NCI-H446 treated with DMSO at 0.1 percent for 48 hours (cell line): ENCODE results near the gene USF2.
"Not testable (repeated sequence)": the region's sequence is repeated elsewhere in the genome, so short reads cannot be mapped to it uniquely, and the experiment has no call there.

ENCODE experiments used
- DNase-seq: peaks from one replicate; lab custom pipeline; 2025; lab: John Stamatoyannopoulos, UW

The USF2 gene

DNA sequence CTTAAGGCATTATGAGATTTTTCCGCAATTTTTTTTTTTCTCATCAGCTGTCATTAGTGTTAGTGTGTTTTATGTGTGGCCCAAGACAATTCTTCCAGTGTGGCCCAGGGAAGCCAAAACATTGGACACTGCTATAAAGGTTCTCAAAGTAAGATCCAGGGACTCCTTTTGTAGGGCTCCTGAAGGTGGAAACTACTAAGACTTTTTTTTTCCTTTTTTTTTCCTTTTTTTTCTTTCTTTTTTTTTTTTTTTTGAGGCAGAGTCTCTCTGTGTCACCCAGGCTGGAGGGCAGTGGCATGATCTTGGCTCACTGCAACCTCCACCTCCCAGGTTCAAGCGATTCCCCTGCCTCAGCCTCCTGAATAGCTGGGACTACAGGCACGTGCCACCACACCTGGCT lies 16.7 kb downstream of the USF2 start:
- DNase-seq = not testable (repeated sequence)

GRCh38 chr19:35286101-35286500 lies 17.3 kb downstream of the USF2 start:
- DNase-seq = not testable (repeated sequence)

DNA sequence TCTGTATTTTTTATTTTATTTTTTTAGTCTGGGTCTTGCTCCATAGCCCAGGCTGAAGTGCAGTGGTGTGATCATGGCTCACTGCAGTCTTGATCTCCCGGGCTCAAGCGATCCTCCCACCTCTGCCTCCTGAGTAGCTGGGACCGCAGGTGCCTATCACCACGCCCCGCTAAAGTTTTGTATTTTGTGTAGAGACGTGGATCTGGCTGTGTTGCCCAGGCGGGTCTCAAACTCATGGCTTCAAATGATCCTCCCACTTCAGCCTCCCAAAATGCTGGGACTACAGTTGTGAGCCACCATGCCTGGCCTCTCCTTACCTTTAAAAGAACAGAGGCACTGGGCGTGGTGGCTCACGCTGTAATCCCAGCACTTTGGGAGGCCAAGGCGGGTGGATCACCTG lies 19.0 kb downstream of the USF2 start:
- DNase-seq = no peak

GRCh38 chr19:35288331-35288730 lies 19.6 kb downstream of the USF2 start:
- no peak for DNase-seq

GRCh38 chr19:35288906-35289305 lies 20.1 kb downstream of the USF2 start:
- no peak for DNase-seq

DNA sequence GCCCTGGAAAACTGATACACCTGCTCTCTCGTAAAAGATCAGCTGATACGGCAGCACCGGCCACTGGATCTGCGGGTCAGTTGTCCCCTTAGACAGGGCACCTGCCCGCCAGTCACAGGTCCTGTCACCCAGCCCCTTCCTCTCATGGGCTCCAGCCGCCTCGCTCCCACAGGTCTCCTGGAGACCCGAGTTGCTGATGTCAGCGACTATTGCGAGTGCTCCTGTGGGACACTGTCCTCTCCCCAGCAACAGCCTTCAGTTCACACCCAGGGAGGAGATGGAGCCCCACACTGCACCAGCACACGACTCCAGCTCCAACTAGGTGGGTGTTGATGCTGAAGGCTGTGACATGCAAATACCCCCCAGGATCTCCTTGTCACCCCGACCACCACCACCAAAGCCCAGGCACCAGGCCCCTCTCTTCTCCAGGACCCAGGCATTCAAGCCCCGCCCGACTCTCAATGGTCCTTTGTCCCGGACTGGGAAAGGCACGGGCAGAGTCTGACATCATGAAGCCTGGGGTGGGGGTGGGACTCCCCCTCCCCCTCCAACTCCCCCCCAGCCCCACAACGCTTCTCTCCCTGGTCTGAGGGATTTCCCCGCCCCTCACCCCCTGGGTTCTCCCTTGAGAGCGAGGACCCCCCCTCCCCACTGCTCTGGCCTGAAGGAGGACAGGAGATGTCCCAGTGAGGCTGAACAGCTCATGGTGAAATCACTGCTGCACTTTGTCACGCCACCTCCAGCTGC lies 21.8 kb downstream of the USF2 start:
- DNase-seq = no peak

DNA sequence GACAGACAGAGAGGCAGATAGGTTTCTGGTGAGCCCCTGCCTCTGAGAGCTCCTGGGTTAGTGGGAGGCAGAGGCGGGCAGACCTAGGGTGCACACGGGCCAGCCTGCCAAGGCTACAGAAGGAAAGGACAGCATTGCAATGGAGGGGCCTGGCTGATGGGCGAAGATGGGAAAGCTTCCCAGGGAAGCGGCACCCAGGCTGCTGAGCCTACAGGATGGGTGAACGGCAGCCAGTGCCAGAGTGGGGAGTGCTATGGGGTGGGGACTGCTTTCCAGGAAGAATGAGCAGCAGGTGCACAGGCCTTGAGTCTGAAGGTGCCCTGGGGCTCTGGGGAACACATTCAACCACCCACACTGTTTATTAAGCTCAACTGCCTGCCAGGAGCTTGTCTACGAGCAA lies 22.5 kb downstream of the USF2 start:
- DNase-seq = no peak

DNA sequence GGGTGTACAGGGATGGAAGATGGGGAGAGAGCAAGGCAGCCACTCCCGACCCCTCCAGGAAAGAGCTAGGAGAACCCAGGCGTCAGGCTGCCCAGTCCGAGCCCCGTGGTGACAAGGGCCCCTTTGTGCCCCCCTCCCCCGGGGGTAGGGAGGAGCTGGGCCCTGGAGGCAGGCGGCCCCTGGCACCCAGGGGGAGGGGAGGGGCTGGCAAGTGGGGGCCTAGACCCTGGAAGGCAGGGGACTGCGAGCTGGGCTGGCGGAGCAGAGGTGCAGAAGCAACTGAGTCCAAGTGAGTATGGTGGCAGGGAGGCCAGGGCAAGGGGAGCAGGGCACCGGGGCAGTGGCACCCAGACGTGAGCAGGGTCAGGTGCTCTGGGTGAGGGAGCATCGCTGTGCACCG lies 23.2 kb downstream of the USF2 start, which contains the start of gene MAG:
MAG (plus strand) TSS at position 246 of the 400 bp plus-strand sequence. CDS start 3,248 bp downstream, outside the sequence.
- DNase-seq = no peak

DNA sequence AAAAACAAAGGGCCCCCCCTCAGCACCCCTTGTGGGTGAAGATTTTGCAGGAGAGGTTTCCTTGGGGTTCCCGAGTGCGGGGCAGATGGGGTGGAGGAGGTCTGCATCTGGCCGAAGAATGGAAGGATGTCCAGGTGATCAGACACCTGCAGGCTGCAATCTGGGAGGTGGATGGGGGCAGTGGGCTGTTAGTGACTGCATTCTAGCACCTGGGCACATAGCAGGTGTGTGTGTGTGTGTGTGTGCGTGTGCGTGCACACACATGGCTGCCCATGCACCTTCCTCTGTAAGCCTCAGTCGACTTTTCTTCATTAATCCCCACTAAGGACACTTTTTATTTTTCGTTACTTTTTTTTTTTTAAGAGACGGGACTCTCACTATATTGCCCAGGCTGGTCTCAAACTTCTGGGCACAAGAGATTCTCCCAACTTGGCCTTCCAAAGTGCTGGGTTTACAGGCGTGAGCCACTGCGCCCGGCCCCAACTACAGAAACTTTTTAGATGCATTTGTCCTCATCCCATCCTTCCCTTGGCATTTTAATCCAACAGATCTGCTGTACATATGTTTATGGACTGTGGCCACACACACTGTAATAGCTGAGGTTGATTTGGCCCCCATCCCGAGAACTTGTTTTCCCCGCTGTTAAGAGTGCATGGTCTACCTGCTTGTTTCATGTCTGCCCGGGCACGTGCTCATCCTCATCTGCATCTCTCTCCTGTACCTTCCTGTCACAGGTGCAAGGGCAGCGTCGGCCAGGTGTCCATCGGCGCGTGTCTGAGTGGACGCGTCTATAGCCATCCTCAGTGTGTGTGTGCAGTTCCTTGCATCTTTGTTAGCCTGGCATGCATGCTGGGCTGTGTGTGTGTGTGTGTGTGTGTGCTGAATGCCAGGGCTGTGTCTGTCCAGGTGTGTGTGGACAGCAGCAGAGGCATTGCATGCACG lies 23.9 kb downstream of the USF2 start:
- DNase-seq = no peak

DNA sequence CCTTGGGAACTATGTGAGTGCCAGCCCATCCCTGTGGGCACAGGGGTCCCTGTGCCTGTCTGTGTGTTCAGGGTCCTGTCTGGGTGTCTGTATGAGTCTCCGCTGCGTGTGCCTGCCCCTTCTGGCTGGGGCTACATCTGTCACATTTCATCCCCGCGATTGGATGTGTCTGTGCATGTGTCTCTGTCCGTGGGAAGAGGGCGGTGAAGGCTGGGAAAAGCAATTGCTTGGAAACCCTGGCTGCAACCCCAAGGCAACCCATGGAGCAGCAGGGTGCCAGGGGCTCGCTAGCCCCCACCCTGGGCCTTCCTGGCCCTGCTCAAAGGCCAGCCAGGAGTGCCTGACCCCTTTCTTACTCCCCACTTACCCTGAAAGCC lies 24.6 kb downstream of the USF2 start:
- DNase-seq = no peak

GRCh38 chr19:35293808-35294207 lies 25.0 kb downstream of the USF2 start:
- DNase-seq = no peak

- no peak for DNase-seq
These were observed 25.6 kb downstream of the USF2 start for GRCh38 chr19:35294328-35294727.

DNA sequence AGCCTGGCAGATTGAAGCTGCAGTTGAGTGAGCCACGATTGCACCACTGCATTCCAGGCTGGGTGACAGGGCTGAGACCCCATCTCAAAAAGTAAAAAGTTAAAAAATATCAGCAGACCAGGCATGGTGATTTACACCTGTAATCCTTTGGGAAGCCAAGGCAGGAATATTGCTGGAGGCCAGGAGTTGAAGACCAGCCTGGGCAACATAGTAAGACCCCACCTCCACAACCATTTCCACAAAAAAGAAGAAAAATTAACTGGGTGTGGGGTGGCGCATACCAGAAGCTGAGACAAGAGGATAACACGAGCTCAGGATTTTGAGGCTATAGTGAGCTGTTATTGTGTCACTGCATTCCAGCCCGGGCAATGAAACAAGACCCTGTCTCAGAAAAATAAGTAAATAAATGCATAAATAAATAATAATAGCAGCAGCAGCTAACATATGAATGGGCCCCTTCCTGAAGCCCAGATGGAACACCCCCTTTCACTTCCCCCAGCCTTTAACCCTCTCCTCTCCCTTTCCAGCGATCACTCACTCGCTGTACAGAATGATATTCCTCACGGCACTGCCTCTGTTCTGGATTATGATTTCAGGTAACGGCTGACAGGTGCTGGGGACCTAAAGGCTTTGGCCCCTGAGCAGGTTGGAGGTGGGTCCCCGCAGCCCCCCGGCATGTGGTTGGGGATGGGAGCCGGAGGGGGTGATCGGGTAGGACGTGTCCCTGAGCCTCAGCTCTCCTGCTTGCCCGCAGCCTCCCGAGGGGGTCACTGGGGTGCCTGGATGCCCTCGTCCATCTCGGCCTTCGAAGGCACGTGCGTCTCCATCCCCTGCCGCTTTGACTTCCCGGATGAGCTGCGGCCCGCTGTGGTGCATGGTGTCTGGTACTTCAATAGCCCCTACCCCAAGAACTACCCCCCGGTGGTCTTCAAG lies 26.4 kb downstream of the USF2 start:
- no peak for DNase-seq

DNA sequence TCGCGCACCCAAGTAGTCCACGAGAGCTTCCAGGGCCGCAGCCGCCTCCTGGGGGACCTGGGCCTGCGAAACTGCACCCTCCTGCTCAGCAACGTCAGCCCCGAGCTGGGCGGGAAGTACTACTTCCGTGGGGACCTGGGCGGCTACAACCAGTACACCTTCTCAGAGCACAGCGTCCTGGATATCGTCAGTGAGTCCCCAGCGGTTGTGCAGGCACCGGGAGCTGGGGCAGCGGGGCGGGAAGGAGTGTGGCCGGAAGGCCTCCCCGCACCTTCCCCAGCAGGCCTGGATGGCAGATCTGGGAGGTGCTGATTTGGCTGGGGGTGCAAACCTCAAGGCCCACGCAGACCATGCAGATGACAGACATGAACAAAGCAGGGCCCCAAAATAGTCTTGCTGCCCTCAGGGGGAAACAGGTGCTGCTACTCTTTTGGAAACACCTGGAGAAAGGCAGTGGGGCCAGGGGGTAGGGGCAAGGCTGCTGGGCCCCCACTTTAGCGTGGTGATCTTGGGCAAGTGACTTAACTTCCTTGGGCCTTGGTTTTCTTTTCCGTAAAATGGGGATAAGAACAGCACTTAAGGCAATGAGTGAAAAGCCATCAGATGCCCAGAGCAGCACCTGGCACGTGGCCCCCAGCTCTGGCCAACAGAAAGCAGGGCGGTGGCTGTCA lies 27.2 kb downstream of the USF2 start:
- DNase-seq = no peak

DNA sequence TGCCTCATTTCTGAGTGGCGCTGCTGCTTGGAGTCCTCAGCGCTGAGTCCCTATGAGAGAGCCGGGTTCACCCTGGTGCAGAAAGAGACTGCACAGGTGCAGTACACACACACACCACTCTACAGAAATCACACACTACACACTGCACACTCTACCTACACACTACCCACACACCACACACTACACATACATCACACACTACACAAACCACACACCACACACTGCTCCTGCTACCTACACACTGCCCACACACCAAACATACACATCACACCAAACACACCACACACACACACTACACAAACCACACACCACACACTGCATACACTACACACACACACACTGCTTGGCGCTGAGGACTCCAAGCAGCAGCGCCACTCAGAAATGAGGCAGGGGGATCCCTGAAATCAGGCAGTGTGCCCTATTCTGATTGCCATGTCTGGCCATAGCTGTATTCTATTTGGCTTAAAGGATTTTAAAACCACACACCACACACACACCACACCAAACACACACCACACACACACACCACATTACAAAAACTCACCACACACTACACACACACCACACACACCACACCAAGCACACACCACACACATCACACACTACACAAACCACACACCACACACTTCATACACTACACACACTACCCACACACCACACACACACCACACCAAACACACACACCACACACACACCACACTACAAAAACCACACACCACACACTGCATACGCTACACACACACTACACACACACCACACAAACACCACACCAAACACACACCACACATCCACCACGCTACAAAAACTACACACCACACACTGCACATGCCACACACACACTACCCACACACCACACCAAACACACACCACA lies 28.1 kb downstream of the USF2 start:
- no peak for DNase-seq

GRCh38 chr19:35297515-35297848 lies 28.7 kb downstream of the USF2 start:
- no peak for DNase-seq

DNA sequence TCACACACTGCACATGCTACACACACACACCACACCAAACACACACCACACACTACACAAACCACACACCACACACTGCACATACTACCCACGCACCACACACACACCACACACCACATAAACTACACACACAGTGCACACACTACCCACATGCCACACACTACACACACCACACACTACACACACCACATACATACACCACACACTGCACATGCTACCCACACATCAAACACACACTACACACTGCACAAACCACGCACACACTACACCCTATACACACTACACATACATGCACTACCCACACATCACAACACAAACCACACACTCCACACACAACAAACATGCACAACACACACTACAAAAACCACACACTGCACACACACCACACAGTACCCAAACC lies 29.2 kb downstream of the USF2 start:
- DNase-seq = no peak

GRCh38 chr19:35298561-35298972 lies 29.8 kb downstream of the USF2 start:
- DNase-seq = no peak

GRCh38 chr19:35299523-35300338 lies 31.0 kb downstream of the USF2 start:
- no peak for DNase-seq

GRCh38 chr19:35300339-35300649 lies 31.5 kb downstream of the USF2 start:
- no peak for DNase-seq
